H1 (cell line): Measurements from ENCODE around the gene PEX16. TPM values are rescaled to one million over a fixed set of nuclear protein-coding genes. Genes with fewer than 3 reads are reported as not detected.

Experiments used
- BACH1 ChIP-seq: IDR thresholded peaks from 2 replicates; pipeline ENCODE4 v1.6.1; 2012; ENCODE audit warnings: low read length, improper control_type of control experiment
- polyA plus RNA-seq, 7 experiments: library from polyadenylated mRNA; depleted of rRNA in 3 of 7; stranded (reverse) in 5 of 7; unstranded in 2 of 7; fragments of >200 nt in 5 of 7; fragments of 200-250 nt in 2 of 7; gene quantifications; 1 replicate in 5 of 7; 2 replicates in 1 of 7; 4 replicates in 1 of 7; pipeline versions ENCODE4 v1.2.1 to v1.2.3, GENCODE V29; 2011 to 2013; ENCODE audit warnings: missing spikeins in 2 of 7, mixed read lengths in 2 of 7
- total RNA-seq: library from RNA; stranded (reverse); fragmentation: NEBNext Ultra II Directional; extraction: Animal tissue kit (Norgen Biotek cat#: 25700); gene quantifications from 2 replicates; pipeline ENCODE4 v1.2.1, GENCODE V29; 2021
- TF ChIP-seq, protein P1 (sequence below): fragments of 300-600 bp; sonication (generic); IDR thresholded peaks from 2 replicates; pipeline ENCODE4 v1.7.1; 2012; ENCODE audit warnings: low read length, moderate library complexity, mild to moderate bottlenecking, inconsistent platforms; ENCODE audit not compliant: insufficient replicate concordance

Gene PEX16
- total and polyA plus RNA-seq, 2 of the 8 experiments (the other 6 are each of a cell fraction or from before 2014, with no cell fraction given): 29.2 to 36.0 TPM

DNA sequence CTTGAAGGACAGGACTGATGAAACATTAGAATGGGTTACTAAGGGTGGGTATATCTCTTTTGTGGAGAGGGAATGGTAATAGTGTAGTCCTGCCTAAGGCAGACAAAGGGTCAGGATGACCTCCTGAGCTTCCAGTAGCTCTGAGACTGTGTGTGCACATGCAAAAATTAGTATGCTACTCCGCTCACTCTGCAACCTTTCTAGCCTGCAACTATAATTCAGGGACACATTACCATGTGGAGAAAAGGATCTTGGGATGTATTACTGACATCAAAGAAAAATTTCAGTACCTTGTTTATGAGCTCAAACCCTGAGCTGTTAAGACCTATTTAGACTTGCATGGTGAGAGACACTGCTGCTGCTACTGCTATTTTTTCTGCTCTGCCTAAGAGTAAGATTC lies 30.2 kb upstream of the PEX16 start (continued):
- TF ChIP-seq, protein P1, sequence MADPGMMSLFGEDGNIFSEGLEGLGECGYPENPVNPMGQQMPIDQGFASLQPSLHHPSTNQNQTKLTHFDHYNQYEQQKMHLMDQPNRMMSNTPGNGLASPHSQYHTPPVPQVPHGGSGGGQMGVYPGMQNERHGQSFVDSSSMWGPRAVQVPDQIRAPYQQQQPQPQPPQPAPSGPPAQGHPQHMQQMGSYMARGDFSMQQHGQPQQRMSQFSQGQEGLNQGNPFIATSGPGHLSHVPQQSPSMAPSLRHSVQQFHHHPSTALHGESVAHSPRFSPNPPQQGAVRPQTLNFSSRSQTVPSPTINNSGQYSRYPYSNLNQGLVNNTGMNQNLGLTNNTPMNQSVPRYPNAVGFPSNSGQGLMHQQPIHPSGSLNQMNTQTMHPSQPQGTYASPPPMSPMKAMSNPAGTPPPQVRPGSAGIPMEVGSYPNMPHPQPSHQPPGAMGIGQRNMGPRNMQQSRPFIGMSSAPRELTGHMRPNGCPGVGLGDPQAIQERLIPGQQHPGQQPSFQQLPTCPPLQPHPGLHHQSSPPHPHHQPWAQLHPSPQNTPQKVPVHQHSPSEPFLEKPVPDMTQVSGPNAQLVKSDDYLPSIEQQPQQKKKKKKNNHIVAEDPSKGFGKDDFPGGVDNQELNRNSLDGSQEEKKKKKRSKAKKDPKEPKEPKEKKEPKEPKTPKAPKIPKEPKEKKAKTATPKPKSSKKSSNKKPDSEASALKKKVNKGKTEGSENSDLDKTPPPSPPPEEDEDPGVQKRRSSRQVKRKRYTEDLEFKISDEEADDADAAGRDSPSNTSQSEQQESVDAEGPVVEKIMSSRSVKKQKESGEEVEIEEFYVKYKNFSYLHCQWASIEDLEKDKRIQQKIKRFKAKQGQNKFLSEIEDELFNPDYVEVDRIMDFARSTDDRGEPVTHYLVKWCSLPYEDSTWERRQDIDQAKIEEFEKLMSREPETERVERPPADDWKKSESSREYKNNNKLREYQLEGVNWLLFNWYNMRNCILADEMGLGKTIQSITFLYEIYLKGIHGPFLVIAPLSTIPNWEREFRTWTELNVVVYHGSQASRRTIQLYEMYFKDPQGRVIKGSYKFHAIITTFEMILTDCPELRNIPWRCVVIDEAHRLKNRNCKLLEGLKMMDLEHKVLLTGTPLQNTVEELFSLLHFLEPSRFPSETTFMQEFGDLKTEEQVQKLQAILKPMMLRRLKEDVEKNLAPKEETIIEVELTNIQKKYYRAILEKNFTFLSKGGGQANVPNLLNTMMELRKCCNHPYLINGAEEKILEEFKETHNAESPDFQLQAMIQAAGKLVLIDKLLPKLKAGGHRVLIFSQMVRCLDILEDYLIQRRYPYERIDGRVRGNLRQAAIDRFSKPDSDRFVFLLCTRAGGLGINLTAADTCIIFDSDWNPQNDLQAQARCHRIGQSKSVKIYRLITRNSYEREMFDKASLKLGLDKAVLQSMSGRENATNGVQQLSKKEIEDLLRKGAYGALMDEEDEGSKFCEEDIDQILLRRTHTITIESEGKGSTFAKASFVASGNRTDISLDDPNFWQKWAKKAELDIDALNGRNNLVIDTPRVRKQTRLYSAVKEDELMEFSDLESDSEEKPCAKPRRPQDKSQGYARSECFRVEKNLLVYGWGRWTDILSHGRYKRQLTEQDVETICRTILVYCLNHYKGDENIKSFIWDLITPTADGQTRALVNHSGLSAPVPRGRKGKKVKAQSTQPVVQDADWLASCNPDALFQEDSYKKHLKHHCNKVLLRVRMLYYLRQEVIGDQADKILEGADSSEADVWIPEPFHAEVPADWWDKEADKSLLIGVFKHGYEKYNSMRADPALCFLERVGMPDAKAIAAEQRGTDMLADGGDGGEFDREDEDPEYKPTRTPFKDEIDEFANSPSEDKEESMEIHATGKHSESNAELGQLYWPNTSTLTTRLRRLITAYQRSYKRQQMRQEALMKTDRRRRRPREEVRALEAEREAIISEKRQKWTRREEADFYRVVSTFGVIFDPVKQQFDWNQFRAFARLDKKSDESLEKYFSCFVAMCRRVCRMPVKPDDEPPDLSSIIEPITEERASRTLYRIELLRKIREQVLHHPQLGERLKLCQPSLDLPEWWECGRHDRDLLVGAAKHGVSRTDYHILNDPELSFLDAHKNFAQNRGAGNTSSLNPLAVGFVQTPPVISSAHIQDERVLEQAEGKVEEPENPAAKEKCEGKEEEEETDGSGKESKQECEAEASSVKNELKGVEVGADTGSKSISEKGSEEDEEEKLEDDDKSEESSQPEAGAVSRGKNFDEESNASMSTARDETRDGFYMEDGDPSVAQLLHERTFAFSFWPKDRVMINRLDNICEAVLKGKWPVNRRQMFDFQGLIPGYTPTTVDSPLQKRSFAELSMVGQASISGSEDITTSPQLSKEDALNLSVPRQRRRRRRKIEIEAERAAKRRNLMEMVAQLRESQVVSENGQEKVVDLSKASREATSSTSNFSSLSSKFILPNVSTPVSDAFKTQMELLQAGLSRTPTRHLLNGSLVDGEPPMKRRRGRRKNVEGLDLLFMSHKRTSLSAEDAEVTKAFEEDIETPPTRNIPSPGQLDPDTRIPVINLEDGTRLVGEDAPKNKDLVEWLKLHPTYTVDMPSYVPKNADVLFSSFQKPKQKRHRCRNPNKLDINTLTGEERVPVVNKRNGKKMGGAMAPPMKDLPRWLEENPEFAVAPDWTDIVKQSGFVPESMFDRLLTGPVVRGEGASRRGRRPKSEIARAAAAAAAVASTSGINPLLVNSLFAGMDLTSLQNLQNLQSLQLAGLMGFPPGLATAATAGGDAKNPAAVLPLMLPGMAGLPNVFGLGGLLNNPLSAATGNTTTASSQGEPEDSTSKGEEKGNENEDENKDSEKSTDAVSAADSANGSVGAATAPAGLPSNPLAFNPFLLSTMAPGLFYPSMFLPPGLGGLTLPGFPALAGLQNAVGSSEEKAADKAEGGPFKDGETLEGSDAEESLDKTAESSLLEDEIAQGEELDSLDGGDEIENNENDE: no peak
- no peak for TF ChIP-seq BACH1
